Measurements from ENCODE around the gene SIGLEC6. TPM values are rescaled to one million over a fixed set of nuclear protein-coding genes. Genes with fewer than 3 reads are reported as not detected.

The SIGLEC6 gene
- total and polyA plus RNA-seq, 2 experiments from 2014 or later: not detected

- TF ChIP-seq EZH2phosphoT487 (IDR thresholded peaks at IDR 0.05; ENCODE audit: low read depth, severe bottlenecking, unreplicated experiment) (no peak), CTCF (IDR thresholded peaks at IDR 0.05; ENCODE audit: poor library complexity) (no peak), EZH2 (IDR thresholded peaks at IDR 0.05; ENCODE audit: borderline replicate concordance) (no peak)
- H3K4me3 ChIP-seq: no peak overlapping the region
- no peaks in the 10 kb centered on the region for H4K20me1 ChIP-seq (ENCODE audit: insufficient read depth, poor library complexity, severe bottlenecking)
- H3K4me2 ChIP-seq: no peak overlapping the region
- H3K9me3 ChIP-seq (ENCODE audit: low read depth): no peaks in the 10 kb centered on the region
- no peak overlapping the region for H2AFZ ChIP-seq
- WGBS (ENCODE audit: low lambda C conversion rate, missing lambda C conversion rate): 85% methylated on average over 5 of the region's 5 CpGs
- H3K27ac ChIP-seq: no peak overlapping the region
- no peaks in the 10 kb centered on the region for H3K27me3 ChIP-seq
- H3K79me2 ChIP-seq: no peaks in the 10 kb centered on the region
- H3K4me1 ChIP-seq (ENCODE audit: insufficient read depth): no peaks in the 10 kb centered on the region
- H3K36me3 ChIP-seq (replicated peaks; ENCODE audit: insufficient read depth, low read depth): no peaks in the 10 kb centered on the region
- H3K9me2 ChIP-seq (replicated peaks; ENCODE audit: insufficient read depth): no peaks in the 10 kb centered on the region
- no peak for DNase-seq (ENCODE audit: low spot score)
Observed at GRCh38 chr19:51485960-51486660, 45.4 kb downstream of the SIGLEC6 start.

- peak; percentile 38 for DNase-seq (ENCODE audit: low spot score)
- WGBS (ENCODE audit: low lambda C conversion rate, missing lambda C conversion rate): 77% methylated on average over 8 of the region's 8 CpGs
- TF ChIP-seq EZH2 (IDR thresholded peaks at IDR 0.05; ENCODE audit: borderline replicate concordance): no peak
- Histone ChIP-seq H3K27ac (no peak overlapping the region), H3K4me1 (ENCODE audit: insufficient read depth) (no peaks in the 10 kb centered on the region), H3K9me2 (replicated peaks; ENCODE audit: insufficient read depth) (no peaks in the 10 kb centered on the region), H3K79me2 (no peaks in the 10 kb centered on the region), H3K4me2 (no peak overlapping the region), H4K20me1 (ENCODE audit: insufficient read depth, poor library complexity, severe bottlenecking) (no peaks in the 10 kb centered on the region), H2AFZ (no peak overlapping the region), H3K36me3 (replicated peaks; ENCODE audit: insufficient read depth, low read depth) (no peaks in the 10 kb centered on the region), H3K27me3 (no peaks in the 10 kb centered on the region), H3K4me3 (no peak overlapping the region), H3K9me3 (ENCODE audit: low read depth) (no peaks in the 10 kb centered on the region)
Observed at GRCh38 chr19:51480590-51480989, 50.9 kb downstream of the SIGLEC6 start.

- WGBS (ENCODE audit: low lambda C conversion rate, missing lambda C conversion rate): 83% methylated on average over 12 of the region's 12 CpGs
- H3K79me2 ChIP-seq: no peaks in the 10 kb centered on the region
Observed at GRCh38 chr19:51479531-51480331, 51.7 kb downstream of the SIGLEC6 start.

GRCh38 chr19:51478381-51479234 is 52.9 kb downstream of the SIGLEC6 start, which contains the start of gene CEACAM18:
TSS of gene CEACAM18 (plus strand) at chr19:51478539.
- peak within 1 kb of the TSS; percentile 29 for H3K4me2 ChIP-seq
- H3K27me3 ChIP-seq: no peaks in the 10 kb centered on the region
- no peak within 1 kb of the TSS for H3K4me3 ChIP-seq

More at GRCh38 chr19:51479531-51480331, 51.7 kb downstream of the SIGLEC6 start:
- H3K4me3 ChIP-seq: no peak overlapping the region
- H4K20me1 ChIP-seq (ENCODE audit: insufficient read depth, poor library complexity, severe bottlenecking): no peaks in the 10 kb centered on the region
- no peaks in the 10 kb centered on the region for H3K9me3 ChIP-seq (ENCODE audit: low read depth)
- no peaks in the 10 kb centered on the region for H3K4me1 ChIP-seq (ENCODE audit: insufficient read depth)
- no peak for TF ChIP-seq EZH2phosphoT487 (IDR thresholded peaks at IDR 0.05; ENCODE audit: low read depth, severe bottlenecking, unreplicated experiment)
- no peak for DNase-seq (ENCODE audit: low spot score)
- no peaks in the 10 kb centered on the region for H3K27me3 ChIP-seq
- no peaks in the 10 kb centered on the region for H3K9me2 ChIP-seq (replicated peaks; ENCODE audit: insufficient read depth)
- H3K4me2 ChIP-seq: peak overlapping the region; percentile 29
- H3K27ac ChIP-seq: no peak overlapping the region
- H3K36me3 ChIP-seq (replicated peaks; ENCODE audit: insufficient read depth, low read depth): no peaks in the 10 kb centered on the region
- no peak overlapping the region for H2AFZ ChIP-seq

More at GRCh38 chr19:51478381-51479234, 52.9 kb downstream of the SIGLEC6 start, which contains the start of gene CEACAM18:
- TF ChIP-seq CTCF (IDR thresholded peaks at IDR 0.05; ENCODE audit: poor library complexity): no peak
- TF ChIP-seq EZH2phosphoT487 (IDR thresholded peaks at IDR 0.05; ENCODE audit: low read depth, severe bottlenecking, unreplicated experiment): no peak
- no peak for TF ChIP-seq EZH2 (IDR thresholded peaks at IDR 0.05; ENCODE audit: borderline replicate concordance)
- no peaks in the 10 kb centered on the region for H4K20me1 ChIP-seq (ENCODE audit: insufficient read depth, poor library complexity, severe bottlenecking)
- no peaks in the 10 kb centered on the region for H3K36me3 ChIP-seq (replicated peaks; ENCODE audit: insufficient read depth, low read depth)
- peak; percentile 28 for DNase-seq (ENCODE audit: low spot score)
- H3K4me1 ChIP-seq (ENCODE audit: insufficient read depth): peaks cover 5% of the 10 kb centered on the region
- no peaks in the 10 kb centered on the region for H3K79me2 ChIP-seq
- H2AFZ ChIP-seq: no peak within 1 kb of the TSS
- 72% methylated on average over 14 of the region's 17 CpGs for WGBS (ENCODE audit: low lambda C conversion rate, missing lambda C conversion rate)
- no peaks in the 10 kb centered on the region for H3K9me2 ChIP-seq (replicated peaks; ENCODE audit: insufficient read depth)
- H3K27ac ChIP-seq: peak within 1 kb of the TSS; percentile 58
- H3K9me3 ChIP-seq (ENCODE audit: low read depth): no peaks in the 10 kb centered on the region
